SK-N-SH (cell line): ENCODE results near the gene DDX46.

ENCODE experiments used
- CHD2 ChIP-seq: fragments of 150-350 bp; IDR thresholded peaks from 2 replicates; pipeline ENCODE4 v1.6.1; 2018; ENCODE audit warnings: low read length; ENCODE audit not compliant: partially characterized antibody
- EP300 ChIP-seq, 2 experiments: IDR thresholded peaks; 2 replicates each; pipeline versions ENCODE4 v1.4.0 to v1.6.1; 2012; ENCODE audit warnings: borderline replicate concordance in 1 of 2, low read depth in 1 of 2, low read length in 1 of 2
- EZH2phosphoT487 ChIP-seq: fragments of 200-600 bp; sonication (generic); IDR thresholded peaks from 2 replicates; pipeline ENCODE4 v1.6.1; 2017; ENCODE audit warnings: low read depth, mixed run types, mild to moderate bottlenecking, antibody characterized with exemption, moderate library complexity, borderline replicate concordance
- IRF3 ChIP-seq: fragments of 150-350 bp; IDR thresholded peaks from 2 replicates; pipeline ENCODE4 v1.6.1; 2016; ENCODE audit warnings: mild to moderate bottlenecking, low read depth, low read length
- SMC3 ChIP-seq: IDR thresholded peaks from 2 replicates; pipeline ENCODE4 v1.6.1; 2012; ENCODE audit warnings: low read depth, low read length, improper control_type of control experiment
- TF ChIP-seq, protein P1 (sequence below): fragments of 200-600 bp; sonication (generic); IDR thresholded peaks from 2 replicates; pipeline ENCODE4 v1.6.1; 2017; ENCODE audit warnings: antibody characterized with exemption, mild to moderate bottlenecking, moderate library complexity
- TF ChIP-seq, protein P2 (sequence below): IDR thresholded peaks from 2 replicates; pipeline ENCODE4 v1.4.0; 2012; ENCODE audit warnings: low read depth, borderline replicate concordance

GRCh38 chr5:134742134-134742533 is 16.4 kb upstream of the DDX46 start:
- TF ChIP-seq, protein P1, sequence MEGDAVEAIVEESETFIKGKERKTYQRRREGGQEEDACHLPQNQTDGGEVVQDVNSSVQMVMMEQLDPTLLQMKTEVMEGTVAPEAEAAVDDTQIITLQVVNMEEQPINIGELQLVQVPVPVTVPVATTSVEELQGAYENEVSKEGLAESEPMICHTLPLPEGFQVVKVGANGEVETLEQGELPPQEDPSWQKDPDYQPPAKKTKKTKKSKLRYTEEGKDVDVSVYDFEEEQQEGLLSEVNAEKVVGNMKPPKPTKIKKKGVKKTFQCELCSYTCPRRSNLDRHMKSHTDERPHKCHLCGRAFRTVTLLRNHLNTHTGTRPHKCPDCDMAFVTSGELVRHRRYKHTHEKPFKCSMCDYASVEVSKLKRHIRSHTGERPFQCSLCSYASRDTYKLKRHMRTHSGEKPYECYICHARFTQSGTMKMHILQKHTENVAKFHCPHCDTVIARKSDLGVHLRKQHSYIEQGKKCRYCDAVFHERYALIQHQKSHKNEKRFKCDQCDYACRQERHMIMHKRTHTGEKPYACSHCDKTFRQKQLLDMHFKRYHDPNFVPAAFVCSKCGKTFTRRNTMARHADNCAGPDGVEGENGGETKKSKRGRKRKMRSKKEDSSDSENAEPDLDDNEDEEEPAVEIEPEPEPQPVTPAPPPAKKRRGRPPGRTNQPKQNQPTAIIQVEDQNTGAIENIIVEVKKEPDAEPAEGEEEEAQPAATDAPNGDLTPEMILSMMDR: no peak
- TF ChIP-seq IRF3 (no peak), EP300 (IDR thresholded peaks at IDR 0.05; ENCODE audit: borderline replicate concordance in 1 of 2, low read depth in 1 of 2, low read length in 1 of 2) (no peak), SMC3 (no peak), CHD2 (no peak), EZH2phosphoT487 (no peak)
- TF ChIP-seq, protein P2, sequence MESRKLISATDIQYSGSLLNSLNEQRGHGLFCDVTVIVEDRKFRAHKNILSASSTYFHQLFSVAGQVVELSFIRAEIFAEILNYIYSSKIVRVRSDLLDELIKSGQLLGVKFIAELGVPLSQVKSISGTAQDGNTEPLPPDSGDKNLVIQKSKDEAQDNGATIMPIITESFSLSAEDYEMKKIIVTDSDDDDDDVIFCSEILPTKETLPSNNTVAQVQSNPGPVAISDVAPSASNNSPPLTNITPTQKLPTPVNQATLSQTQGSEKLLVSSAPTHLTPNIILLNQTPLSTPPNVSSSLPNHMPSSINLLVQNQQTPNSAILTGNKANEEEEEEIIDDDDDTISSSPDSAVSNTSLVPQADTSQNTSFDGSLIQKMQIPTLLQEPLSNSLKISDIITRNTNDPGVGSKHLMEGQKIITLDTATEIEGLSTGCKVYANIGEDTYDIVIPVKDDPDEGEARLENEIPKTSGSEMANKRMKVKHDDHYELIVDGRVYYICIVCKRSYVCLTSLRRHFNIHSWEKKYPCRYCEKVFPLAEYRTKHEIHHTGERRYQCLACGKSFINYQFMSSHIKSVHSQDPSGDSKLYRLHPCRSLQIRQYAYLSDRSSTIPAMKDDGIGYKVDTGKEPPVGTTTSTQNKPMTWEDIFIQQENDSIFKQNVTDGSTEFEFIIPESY: no peak
